Stimulated activated memory B cell treated with anti-CD40 and anti-IgM and Interleukin-4, amounts not matched to agents 10 μg/mL and 1 μg/mL and 100 μg/mL, for 72 hours (primary cell): ENCODE measurements around the gene GADD45G.

Source experiments
- ATAC-seq: fragments of 150-1000 bp; cut with Tn5 transposase; 2 replicates; pipeline ENCODE4 v1.10.0; 2021
- H3K27ac Mint-ChIP-seq: one replicate; pipeline ENCODE4 v1.8.0; 2022; ENCODE audit warnings: mild to moderate bottlenecking, mixed read lengths
- H3K27me3 Mint-ChIP-seq: one replicate; pipeline ENCODE4 v1.8.0; 2022; ENCODE audit warnings: mixed read lengths
- H3K36me3 Mint-ChIP-seq: one replicate; pipeline ENCODE4 v1.8.0; 2022; ENCODE audit warnings: mixed read lengths
- H3K4me1 Mint-ChIP-seq: one replicate; pipeline ENCODE4 v1.8.0; 2022; ENCODE audit warnings: mixed read lengths
- H3K4me3 Mint-ChIP-seq: one replicate; pipeline ENCODE4 v1.8.0; 2022; ENCODE audit warnings: mild to moderate bottlenecking, moderate library complexity, mixed read lengths
- H3K9me3 Mint-ChIP-seq: one replicate; pipeline ENCODE4 v1.8.0; 2022; ENCODE audit warnings: mixed read lengths

Gene GADD45G

GRCh38 chr9:89640361-89640760 lies 35.5 kb downstream of the GADD45G start:
- Mint-ChIP-seq H3K36me3 (no peaks in the 10 kb centered on the region), H3K27me3 (peaks cover 19% of the 10 kb centered on the region), H3K4me1 (no peaks in the 10 kb centered on the region), H3K9me3 (peaks cover under 1% of the 10 kb centered on the region), H3K4me3 (no peak overlapping the region), H3K27ac (no peak overlapping the region)
- no peak for ATAC-seq

GRCh38 chr9:89640801-89641200 lies 36.0 kb downstream of the GADD45G start:
- H3K4me3 Mint-ChIP-seq = no peak overlapping the region
- H3K27ac Mint-ChIP-seq = no peak overlapping the region
- H3K9me3 Mint-ChIP-seq = peaks cover 3% of the 10 kb centered on the region
- no peaks in the 10 kb centered on the region for H3K36me3 Mint-ChIP-seq
- ATAC-seq = no peak
- H3K27me3 Mint-ChIP-seq = peaks cover 19% of the 10 kb centered on the region
- H3K4me1 Mint-ChIP-seq = no peaks in the 10 kb centered on the region

- H3K9me3 Mint-ChIP-seq = peaks cover 5% of the 10 kb centered on the region
- no peaks in the 10 kb centered on the region for H3K36me3 Mint-ChIP-seq
Measured at GRCh38 chr9:89641980-89642379, 37.2 kb downstream of the GADD45G start.

GRCh38 chr9:89642789-89643188 lies 38.0 kb downstream of the GADD45G start:
- Mint-ChIP-seq H3K27ac (no peak overlapping the region), H3K27me3 (peaks cover 36% of the 10 kb centered on the region), H3K4me1 (no peaks in the 10 kb centered on the region), H3K4me3 (no peak overlapping the region), H3K9me3 (peaks cover 5% of the 10 kb centered on the region), H3K36me3 (no peaks in the 10 kb centered on the region)
- ATAC-seq = no peak

More at GRCh38 chr9:89641980-89642379, 37.2 kb downstream of the GADD45G start:
- H3K4me3 Mint-ChIP-seq = no peak overlapping the region
- no peaks in the 10 kb centered on the region for H3K4me1 Mint-ChIP-seq
- ATAC-seq = no peak
- no peak overlapping the region for H3K27ac Mint-ChIP-seq
- peaks cover 28% of the 10 kb centered on the region for H3K27me3 Mint-ChIP-seq

- Mint-ChIP-seq H3K27me3 (peaks cover 43% of the 10 kb centered on the region), H3K27ac (no peak overlapping the region), H3K4me1 (peaks cover 4% of the 10 kb centered on the region), H3K4me3 (no peak overlapping the region), H3K9me3 (peaks cover 5% of the 10 kb centered on the region), H3K36me3 (no peaks in the 10 kb centered on the region)
- no peak for ATAC-seq
Measured at GRCh38 chr9:89646189-89646939, 41.6 kb downstream of the GADD45G start.

GRCh38 chr9:89647366-89648128 lies 42.7 kb downstream of the GADD45G start:
- Mint-ChIP-seq H3K27ac (no peak overlapping the region), H3K9me3 (peaks cover 5% of the 10 kb centered on the region), H3K4me1 (peaks cover 6% of the 10 kb centered on the region), H3K4me3 (no peak overlapping the region), H3K36me3 (no peaks in the 10 kb centered on the region), H3K27me3 (peaks cover 45% of the 10 kb centered on the region)
- peak; percentile 40 for ATAC-seq

GRCh38 chr9:89648247-89649000 lies 43.6 kb downstream of the GADD45G start:
- Mint-ChIP-seq H3K27ac (no peak overlapping the region), H3K4me3 (no peak overlapping the region), H3K27me3 (peaks cover 45% of the 10 kb centered on the region), H3K4me1 (peaks cover 6% of the 10 kb centered on the region), H3K9me3 (peaks cover 5% of the 10 kb centered on the region), H3K36me3 (no peaks in the 10 kb centered on the region)
- ATAC-seq = peak; percentile 49

- Mint-ChIP-seq H3K4me3 (no peak overlapping the region), H3K27me3 (peaks cover 37% of the 10 kb centered on the region), H3K36me3 (no peaks in the 10 kb centered on the region), H3K27ac (no peak overlapping the region), H3K9me3 (peaks cover 5% of the 10 kb centered on the region), H3K4me1 (peaks cover 6% of the 10 kb centered on the region)
- ATAC-seq = peak; percentile 26
Measured at GRCh38 chr9:89649039-89649691, 44.4 kb downstream of the GADD45G start.

- no peak overlapping the region for H3K27ac Mint-ChIP-seq
- H3K27me3 Mint-ChIP-seq = peaks cover 39% of the 10 kb centered on the region
- H3K4me1 Mint-ChIP-seq = peaks cover 28% of the 10 kb centered on the region
- no peak for ATAC-seq
- H3K4me3 Mint-ChIP-seq = no peak overlapping the region
- H3K9me3 Mint-ChIP-seq = no peaks in the 10 kb centered on the region
- no peaks in the 10 kb centered on the region for H3K36me3 Mint-ChIP-seq
Measured at GRCh38 chr9:89654025-89654662, 49.3 kb downstream of the GADD45G start.

- Mint-ChIP-seq H3K4me3 (no peak overlapping the region), H3K36me3 (no peaks in the 10 kb centered on the region), H3K9me3 (no peaks in the 10 kb centered on the region), H3K4me1 (peaks cover 31% of the 10 kb centered on the region), H3K27ac (no peak overlapping the region), H3K27me3 (peaks cover 39% of the 10 kb centered on the region)
- ATAC-seq = no peak
Measured at GRCh38 chr9:89655056-89655989, 50.5 kb downstream of the GADD45G start.
